VCaP (cell line): Measurements from ENCODE around the gene DPF3.

ENCODE experiments used
- H3K27ac ChIP-seq: fragments of 450-650 bp; 2 replicates; pipeline ENCODE4 v1.5.1; 2017
- TF ChIP-seq, protein P1 (sequence below): fragments of 450-650 bp; conservative IDR thresholded peaks from 2 replicates; pipeline ENCODE4 v1.5.1; 2017; ENCODE audit warnings: mild to moderate bottlenecking, moderate library complexity

The DPF3 gene

DNA sequence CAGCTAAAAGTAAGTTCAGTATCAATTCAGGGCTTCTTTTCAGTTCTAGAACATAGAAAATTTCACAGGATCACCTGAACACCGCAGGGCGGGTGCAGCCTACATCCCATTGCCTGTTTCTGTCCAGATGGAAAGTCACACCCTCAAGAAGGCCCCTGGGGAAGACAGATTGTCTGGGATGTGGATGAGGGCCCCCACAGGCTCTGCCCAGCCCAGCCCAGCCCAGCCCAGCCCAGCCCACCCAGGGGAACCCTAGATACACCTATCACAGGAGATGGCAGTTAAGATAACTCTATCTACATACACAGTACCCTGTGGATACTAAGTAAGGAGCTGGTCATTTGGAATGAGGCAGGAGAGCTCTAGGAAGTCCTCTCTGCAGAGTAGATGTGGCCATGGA is 68.4 kb downstream of the DPF3 start:
- no peak overlapping the region for H3K27ac ChIP-seq
- TF ChIP-seq, protein P1, sequence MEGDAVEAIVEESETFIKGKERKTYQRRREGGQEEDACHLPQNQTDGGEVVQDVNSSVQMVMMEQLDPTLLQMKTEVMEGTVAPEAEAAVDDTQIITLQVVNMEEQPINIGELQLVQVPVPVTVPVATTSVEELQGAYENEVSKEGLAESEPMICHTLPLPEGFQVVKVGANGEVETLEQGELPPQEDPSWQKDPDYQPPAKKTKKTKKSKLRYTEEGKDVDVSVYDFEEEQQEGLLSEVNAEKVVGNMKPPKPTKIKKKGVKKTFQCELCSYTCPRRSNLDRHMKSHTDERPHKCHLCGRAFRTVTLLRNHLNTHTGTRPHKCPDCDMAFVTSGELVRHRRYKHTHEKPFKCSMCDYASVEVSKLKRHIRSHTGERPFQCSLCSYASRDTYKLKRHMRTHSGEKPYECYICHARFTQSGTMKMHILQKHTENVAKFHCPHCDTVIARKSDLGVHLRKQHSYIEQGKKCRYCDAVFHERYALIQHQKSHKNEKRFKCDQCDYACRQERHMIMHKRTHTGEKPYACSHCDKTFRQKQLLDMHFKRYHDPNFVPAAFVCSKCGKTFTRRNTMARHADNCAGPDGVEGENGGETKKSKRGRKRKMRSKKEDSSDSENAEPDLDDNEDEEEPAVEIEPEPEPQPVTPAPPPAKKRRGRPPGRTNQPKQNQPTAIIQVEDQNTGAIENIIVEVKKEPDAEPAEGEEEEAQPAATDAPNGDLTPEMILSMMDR = no peak

DNA sequence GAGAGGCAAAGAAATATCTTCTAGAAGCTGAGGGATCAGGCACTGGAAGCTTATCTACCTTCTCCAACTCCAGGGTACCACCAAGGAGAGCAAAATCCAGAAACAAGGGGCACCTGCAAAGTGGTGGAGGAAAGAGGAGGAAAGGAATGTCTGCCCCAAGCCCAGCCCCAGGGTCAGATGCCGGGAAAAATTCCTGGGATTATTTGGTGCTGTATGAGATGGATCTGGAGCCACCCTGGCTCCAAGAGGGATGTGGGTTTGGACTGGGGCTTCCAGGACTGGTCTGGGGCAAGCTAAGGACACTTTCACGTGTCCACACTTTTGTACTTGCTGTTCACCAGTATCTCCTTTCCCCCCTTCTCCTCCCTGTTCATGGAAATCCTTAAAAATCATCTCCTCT is 69.8 kb downstream of the DPF3 start:
- TF ChIP-seq, protein P1 = no peak

DNA sequence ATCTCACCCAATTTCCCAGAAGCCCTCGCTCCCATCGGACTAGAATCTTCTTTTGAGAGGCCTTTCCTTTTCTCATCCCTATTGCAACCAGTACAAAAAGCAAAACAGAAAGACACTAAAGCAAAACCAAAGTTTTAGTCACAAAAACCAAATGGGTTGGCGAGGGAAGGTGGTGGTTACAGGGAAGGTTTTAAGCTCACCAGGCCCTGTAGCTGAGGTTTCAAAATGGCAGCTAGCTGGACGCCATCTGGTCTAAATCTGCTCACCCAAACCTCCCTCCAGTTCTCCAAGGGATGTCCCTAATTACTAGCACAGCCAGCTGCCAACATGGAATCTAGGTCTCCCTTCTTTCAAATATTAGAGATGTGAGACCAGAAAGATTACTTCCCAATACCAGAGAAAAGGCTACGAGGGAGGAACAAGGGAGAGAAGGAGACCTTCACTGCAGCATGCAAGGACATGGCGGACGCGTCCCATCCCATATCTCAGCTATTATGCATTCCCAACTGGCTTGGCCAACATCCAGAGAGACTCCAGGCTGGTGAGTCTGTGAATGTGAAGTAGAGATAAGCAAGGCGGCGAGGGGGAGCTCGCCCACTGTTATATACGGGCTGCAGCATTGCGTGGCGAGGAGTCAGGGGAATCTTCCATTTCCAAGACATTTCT is 70.8 kb downstream of the DPF3 start:
- H3K27ac ChIP-seq = no peak overlapping the region
- TF ChIP-seq, protein P1 = no peak

More for the DNA sequence above, 69.8 kb downstream of the DPF3 start:
- no peak overlapping the region for H3K27ac ChIP-seq

DNA sequence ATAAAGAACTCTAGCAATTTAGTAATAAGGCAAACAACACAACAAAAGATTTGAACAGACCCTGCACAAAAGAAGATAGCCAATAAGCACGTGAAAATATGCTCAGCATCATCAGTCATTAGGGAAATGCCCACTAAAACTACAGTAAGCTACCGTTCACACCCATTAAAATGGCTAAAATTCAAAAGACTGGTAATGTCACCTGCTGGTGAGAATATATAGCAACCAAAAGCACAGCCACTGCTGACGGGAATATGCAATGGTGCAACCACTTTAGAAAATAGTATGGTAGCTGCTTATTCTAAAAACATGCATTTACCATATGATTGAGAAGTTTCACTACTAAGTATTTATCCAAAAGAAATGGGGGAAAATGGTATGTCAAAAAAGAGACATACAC is 74.9 kb downstream of the DPF3 start:
- H3K27ac ChIP-seq = no peak overlapping the region
- TF ChIP-seq, protein P1 = no peak

DNA sequence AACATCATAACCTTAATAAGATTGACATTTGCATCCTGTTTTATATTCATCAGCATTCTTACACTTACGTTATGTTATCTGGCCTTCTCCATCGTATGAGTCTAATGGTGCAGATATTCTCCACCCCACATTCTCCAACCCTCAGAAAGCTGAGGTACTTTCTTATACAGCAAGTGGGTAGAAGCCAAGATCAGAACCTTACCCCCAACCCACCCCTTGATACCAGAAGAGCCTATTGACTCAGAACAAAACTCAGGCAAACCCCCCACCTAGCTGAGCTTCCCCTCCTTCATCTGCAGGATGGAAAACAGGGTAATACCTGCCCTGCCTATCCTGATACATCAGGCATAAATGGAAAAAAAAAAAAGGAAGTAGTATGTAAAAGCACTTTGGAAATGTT is 77.6 kb downstream of the DPF3 start:
- TF ChIP-seq, protein P1 = no peak
- no peak overlapping the region for H3K27ac ChIP-seq

DNA sequence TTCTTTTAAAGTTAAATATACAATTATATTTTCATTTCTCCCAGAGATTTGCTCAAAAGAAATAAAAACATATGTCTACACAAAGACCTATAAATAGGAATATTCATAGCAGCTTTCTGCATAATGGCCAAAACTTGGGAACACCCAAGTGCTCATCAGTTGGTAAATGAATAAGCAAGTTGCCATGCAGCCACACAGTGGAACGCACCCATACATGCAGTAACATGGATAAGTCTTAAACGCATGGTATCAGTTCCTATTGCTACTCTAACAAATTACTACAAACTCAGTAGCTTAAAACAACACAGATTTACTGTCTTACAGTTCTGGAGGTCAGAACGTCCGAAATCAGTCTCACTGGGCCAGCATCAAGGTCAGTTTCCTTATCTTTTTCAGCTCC is 78.5 kb downstream of the DPF3 start:
- TF ChIP-seq, protein P1 = no peak
- no peak overlapping the region for H3K27ac ChIP-seq

DNA sequence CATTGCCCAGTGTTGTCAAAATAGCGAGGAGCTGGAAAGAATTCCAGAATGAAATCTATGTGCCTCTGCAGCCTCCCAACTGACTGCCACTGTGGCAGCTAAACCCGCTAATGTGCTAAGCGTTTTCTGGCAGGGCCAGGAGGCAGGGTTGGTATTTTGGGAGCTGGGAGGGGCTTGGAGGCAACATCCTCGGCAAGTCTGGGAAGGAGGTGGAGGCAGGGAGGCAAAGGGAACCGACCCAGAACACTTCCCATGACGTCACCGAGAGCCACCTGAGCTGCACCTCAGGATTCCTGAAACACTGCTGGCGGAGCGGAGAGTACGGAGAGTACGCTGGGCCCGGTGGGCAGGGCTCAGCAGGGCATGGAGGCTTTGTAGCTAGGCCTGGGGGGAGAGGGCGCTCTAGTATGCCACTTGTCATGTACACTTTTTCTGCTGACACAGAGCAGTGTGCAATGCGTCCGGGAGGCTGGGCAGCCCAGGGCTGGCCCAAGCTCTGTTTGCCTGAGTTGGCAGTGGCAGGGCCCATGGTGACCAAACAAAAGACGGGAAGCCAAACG is 81.5 kb downstream of the DPF3 start:
- TF ChIP-seq, protein P1 = no peak
- no peak overlapping the region for H3K27ac ChIP-seq
